Measurements from ENCODE around the gene ANKRD44. TPM values are rescaled to one million over a fixed set of nuclear protein-coding genes. Genes with fewer than 3 reads are reported as not detected.

ANKRD44 gene
- total RNA-seq, 1 donor: 29.2 TPM

DNA sequence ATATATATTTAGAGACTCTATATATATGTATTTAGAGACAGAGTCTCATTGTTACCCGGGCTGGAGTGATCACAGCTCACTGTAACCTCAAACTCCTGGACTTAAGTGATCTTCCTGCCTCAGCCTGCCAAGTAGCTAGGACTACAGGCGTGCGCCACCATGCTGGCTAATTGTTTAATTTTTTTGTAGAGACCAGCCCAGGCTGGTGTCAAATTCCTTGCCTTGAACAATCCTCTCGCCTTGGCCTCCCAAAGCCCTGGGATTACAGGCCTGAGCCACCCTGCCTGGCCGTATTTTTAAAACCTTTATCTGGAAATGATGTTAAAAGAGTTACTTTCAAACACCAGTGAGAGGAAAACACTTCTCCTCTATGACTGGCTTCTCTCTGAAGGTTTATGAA is 353.1 kb downstream of the ANKRD44 start:
- H3K4me3 ChIP-seq (ENCODE audit: low read depth, low read length): no peak overlapping the region
- TF ChIP-seq, protein P1, sequence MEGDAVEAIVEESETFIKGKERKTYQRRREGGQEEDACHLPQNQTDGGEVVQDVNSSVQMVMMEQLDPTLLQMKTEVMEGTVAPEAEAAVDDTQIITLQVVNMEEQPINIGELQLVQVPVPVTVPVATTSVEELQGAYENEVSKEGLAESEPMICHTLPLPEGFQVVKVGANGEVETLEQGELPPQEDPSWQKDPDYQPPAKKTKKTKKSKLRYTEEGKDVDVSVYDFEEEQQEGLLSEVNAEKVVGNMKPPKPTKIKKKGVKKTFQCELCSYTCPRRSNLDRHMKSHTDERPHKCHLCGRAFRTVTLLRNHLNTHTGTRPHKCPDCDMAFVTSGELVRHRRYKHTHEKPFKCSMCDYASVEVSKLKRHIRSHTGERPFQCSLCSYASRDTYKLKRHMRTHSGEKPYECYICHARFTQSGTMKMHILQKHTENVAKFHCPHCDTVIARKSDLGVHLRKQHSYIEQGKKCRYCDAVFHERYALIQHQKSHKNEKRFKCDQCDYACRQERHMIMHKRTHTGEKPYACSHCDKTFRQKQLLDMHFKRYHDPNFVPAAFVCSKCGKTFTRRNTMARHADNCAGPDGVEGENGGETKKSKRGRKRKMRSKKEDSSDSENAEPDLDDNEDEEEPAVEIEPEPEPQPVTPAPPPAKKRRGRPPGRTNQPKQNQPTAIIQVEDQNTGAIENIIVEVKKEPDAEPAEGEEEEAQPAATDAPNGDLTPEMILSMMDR (IDR thresholded peaks at IDR 0.05; ENCODE audit: insufficient read depth, low read length): no peak
- no peak for DNase-seq (ENCODE audit: low read depth)

GRCh38 chr2:196956069-196956468 is 354.5 kb downstream of the ANKRD44 start:
- no peak for DNase-seq (ENCODE audit: low read depth)
- no peak overlapping the region for H3K4me3 ChIP-seq (ENCODE audit: low read depth, low read length)
- TF ChIP-seq, protein P1 (IDR thresholded peaks at IDR 0.05; ENCODE audit: insufficient read depth, low read length): no peak

DNA sequence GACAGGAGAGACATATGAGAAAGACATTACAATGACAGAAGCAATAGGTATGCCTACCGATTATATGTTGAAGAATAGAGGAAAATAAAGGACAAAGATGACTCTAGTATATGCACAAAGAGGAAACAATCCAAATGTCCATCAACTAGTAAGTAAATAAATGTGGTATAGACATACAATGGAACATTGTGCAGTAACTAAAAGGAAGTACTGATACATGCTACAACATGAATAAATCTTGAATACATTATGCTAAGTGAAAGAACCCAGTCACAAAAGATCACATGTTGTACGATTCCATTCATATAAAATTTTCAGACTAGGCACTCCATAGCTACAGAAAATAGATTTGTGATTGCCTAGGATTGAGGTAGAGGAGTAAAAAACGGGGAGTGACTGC is 355.5 kb downstream of the ANKRD44 start:
- H3K4me3 ChIP-seq (ENCODE audit: low read depth, low read length): no peak overlapping the region
- TF ChIP-seq, protein P1 (IDR thresholded peaks at IDR 0.05; ENCODE audit: insufficient read depth, low read length): no peak
- no peak for DNase-seq (ENCODE audit: low read depth)

- TF ChIP-seq, protein P1 (IDR thresholded peaks at IDR 0.05; ENCODE audit: insufficient read depth, low read length): no peak
- DNase-seq (ENCODE audit: low read depth): no peak
Observed at GRCh38 chr2:196954001-196954400, 356.6 kb downstream of the ANKRD44 start.

DNA sequence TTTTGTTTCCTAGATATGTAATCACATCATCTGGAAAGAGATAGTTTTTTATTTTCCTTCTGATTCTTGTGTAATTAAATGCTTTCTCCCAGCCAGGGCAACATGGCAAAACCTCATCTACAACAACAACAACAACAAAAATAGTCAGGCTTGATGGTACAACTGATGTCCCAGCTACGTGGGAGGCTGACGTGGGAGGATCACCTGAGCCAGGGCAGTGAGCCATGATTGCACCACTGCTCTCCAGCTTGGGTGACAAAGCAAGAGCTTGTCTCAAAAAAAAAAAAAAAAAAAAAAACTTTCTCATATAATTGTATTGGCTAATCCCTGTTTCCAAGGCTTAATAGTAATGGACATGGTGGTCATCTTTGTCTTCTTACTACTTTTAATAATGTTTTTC is 357.6 kb downstream of the ANKRD44 start:
- H3K4me3 ChIP-seq (ENCODE audit: low read depth, low read length): no peak overlapping the region
- TF ChIP-seq, protein P1 (IDR thresholded peaks at IDR 0.05; ENCODE audit: insufficient read depth, low read length): no peak
- DNase-seq (ENCODE audit: low read depth): no peak

More at GRCh38 chr2:196954001-196954400, 356.6 kb downstream of the ANKRD44 start:
- H3K4me3 ChIP-seq (ENCODE audit: low read depth, low read length): no peak overlapping the region

DNA sequence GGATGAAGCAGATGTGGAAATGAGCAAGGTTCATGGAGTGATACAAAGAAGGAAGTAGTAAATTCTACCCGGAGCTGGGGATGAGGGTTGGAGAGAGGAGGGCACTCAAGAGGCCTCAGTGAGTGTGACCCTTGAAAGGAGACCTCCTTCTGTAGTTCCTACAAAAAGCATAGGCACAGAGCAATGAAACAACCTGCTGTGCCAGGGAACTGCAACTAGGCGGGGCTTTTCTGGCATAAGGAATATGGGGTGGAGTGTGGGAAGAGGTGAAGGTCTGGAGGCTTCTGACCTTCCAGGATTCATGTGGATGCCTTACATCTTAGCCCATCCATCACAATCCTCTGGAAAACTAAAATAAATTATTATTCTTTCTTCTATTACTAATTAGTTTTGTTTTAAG is 358.6 kb downstream of the ANKRD44 start:
- DNase-seq (ENCODE audit: low read depth): no peak
- TF ChIP-seq, protein P1 (IDR thresholded peaks at IDR 0.05; ENCODE audit: insufficient read depth, low read length): no peak
- no peak overlapping the region for H3K4me3 ChIP-seq (ENCODE audit: low read depth, low read length)

- no peak overlapping the region for H3K4me3 ChIP-seq (ENCODE audit: low read depth, low read length)
- TF ChIP-seq, protein P1 (IDR thresholded peaks at IDR 0.05; ENCODE audit: insufficient read depth, low read length): no peak
- no peak for DNase-seq (ENCODE audit: low read depth)
Observed at GRCh38 chr2:196949116-196949515, 361.5 kb downstream of the ANKRD44 start.

Measured in fibroblast of the aortic adventitia (primary cell).